GM12872 (cell line): ENCODE results near the gene NXN.
A peak's percentile ranks its signal among the peaks of the same experiment; 100 is the strongest.

Experiments
- CTCF ChIP-seq: IDR thresholded peaks from 3 replicates; pipeline ENCODE4 v1.5.1; 2011; ENCODE audit warnings: low read depth, mild to moderate bottlenecking, low read length, moderate library complexity; ENCODE audit not compliant: insufficient read depth

Gene NXN

GRCh38 chr17:1000597-1001461 lies 21.3 kb upstream of the NXN start:
- TF ChIP-seq CTCF = no peak

GRCh38 chr17:998111-998510 lies 18.5 kb upstream of the NXN start:
- no peak for TF ChIP-seq CTCF

- TF ChIP-seq CTCF = peak; percentile 92
Observed at GRCh38 chr17:996554-997344, 17.2 kb upstream of the NXN start, which contains the start of gene TIMM22. TSS of gene TIMM22 (plus strand) at chr17:997129. CDS start at chr17:997143, 14 bp downstream.

- no peak for TF ChIP-seq CTCF
Observed at GRCh38 chr17:992933-993332, 13.4 kb upstream of the NXN start.

GRCh38 chr17:988561-988960 lies 9.0 kb upstream of the NXN start:
- no peak for TF ChIP-seq CTCF

- TF ChIP-seq CTCF = no peak
Observed at GRCh38 chr17:987931-988330, 8.4 kb upstream of the NXN start.

GRCh38 chr17:986322-986929 lies 6.8 kb upstream of the NXN start:
- no peak for TF ChIP-seq CTCF
